GM18909 (cell line): ENCODE results near the gene MAGI2.
A peak's percentile ranks its signal among the peaks of the same experiment; 100 is the strongest.

Experiments
- ATAC-seq: cut with Tn5 transposase; IDR thresholded peaks from one replicate; pipeline ENCODE4 v1.9.1; 2021; ENCODE audit warnings: mild to moderate bottlenecking; ENCODE audit not compliant: unreplicated experiment, poor library complexity

The MAGI2 gene

DNA sequence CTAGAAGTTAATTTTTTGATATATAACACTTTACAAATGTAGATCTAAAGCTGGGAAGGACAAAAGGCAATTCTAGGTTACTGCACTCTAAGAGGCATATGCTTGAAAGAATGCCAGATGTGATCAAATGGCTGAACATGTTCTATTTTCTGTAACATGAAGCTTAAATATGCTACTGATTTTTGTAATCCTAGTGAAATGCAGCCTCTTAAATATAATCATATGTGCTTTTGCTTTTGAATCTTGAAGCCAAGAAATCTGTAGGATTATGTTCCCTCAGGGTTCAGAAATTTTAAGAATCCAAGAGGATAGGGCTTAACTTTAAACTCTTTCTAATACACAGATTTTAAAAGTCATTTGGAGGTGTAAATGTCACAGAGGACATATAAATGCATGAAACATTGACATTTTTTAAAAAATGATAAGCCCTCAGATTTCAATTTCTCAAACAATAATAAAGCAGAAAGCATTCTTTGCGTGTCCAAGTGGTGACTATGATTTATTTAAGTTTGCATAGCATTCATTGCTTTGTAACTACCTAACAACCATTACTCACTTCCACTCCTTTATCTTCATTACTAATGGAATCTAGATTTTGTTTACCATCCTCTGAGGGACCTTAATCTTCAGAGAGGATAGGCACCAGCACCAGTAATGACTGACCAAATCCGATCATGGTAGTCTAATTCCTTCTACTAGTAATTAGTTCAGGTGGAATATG, 170.4 kb downstream of the MAGI2 start:
- ATAC-seq: no peak

- ATAC-seq: no peak
Measured at GRCh38 chr7:79282070-79282694, 171.3 kb downstream of the MAGI2 start.

DNA sequence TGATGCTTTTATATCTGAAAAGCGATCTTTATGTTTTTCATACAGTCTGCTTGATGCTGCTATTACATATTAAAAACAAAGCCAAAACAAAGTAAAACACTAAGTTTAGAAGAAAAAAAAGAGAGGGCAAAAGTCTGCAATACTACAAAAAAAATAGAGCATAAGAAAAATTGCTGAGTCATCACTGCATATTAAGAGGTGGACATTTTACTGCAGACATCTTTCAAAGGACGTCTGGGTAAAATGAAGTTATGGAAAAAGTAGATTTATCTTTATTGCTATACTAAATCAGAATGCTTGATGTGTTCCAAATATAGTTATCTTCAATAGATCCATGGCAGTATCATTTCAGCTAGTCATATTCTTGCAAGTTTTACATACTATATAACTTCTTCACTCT, 172.0 kb downstream of the MAGI2 start:
- ATAC-seq: no peak

- ATAC-seq: no peak
Measured at GRCh38 chr7:79272938-79273337, 180.5 kb downstream of the MAGI2 start.

GRCh38 chr7:79272066-79272669, 181.3 kb downstream of the MAGI2 start:
- ATAC-seq: peak; percentile 79

DNA sequence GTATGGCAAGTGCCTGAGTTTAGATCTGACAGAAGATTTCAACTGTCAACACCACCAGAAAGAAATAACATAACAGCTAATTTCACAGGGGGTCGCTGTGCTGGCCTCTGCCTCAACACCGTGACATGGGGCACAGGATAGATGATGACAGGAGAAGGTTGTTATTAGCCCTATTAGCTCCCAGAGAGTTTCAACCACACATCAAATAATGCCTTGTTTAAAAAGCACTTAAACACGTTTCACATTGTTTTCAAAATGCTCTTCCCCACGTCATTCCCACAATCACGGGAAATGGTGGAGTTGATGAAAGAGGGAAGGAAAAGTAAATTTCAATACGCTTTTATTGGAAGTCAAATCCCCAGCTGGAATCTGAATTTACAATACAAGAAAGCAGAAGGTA, 184.7 kb downstream of the MAGI2 start:
- no peak for ATAC-seq

GRCh38 chr7:79258826-79259225, 194.6 kb downstream of the MAGI2 start:
- no peak for ATAC-seq

DNA sequence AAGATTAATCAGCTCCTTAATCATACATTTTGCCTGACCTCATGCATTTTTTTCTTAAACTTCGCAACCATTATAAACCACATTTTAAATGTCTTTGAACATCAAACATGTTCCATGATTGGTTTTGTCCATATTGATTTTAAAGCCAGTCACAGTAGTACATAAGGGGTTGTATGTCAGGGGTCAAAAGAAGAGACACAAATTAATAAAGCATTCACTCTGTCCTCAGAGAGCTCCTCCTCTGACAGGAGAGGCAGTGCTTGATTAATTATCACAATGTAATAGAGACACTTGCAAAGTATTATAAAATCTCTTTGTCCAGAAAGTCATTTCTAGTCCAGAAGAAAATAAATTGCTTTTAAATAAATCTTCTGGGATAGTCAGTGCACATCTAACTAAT, 195.5 kb downstream of the MAGI2 start:
- no peak for ATAC-seq

- no peak for ATAC-seq
Measured at GRCh38 chr7:79245623-79246249, 207.7 kb downstream of the MAGI2 start.

- no peak for ATAC-seq
Measured at GRCh38 chr7:79244482-79244881, 209.0 kb downstream of the MAGI2 start.

GRCh38 chr7:79241288-79242060, 212.0 kb downstream of the MAGI2 start:
- ATAC-seq: no peak

DNA sequence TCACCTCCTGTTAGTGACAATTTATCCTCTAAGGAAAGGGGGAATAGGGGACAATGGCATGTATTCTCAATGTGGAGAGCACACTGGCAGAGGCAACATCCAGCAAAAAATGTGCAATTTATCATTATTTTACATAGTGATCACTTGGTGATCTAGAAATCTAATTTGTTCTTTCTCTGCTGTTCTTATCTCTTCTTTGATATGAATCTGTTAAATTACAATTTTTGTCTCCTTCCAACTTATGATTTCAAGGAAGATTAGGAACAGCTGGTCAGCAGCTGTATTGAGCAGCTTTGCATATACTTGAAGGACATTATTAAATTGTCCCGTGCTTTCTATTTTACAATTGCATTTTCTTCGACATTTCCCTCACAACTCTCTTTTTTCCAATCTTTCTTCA, 213.1 kb downstream of the MAGI2 start:
- ATAC-seq: no peak

DNA sequence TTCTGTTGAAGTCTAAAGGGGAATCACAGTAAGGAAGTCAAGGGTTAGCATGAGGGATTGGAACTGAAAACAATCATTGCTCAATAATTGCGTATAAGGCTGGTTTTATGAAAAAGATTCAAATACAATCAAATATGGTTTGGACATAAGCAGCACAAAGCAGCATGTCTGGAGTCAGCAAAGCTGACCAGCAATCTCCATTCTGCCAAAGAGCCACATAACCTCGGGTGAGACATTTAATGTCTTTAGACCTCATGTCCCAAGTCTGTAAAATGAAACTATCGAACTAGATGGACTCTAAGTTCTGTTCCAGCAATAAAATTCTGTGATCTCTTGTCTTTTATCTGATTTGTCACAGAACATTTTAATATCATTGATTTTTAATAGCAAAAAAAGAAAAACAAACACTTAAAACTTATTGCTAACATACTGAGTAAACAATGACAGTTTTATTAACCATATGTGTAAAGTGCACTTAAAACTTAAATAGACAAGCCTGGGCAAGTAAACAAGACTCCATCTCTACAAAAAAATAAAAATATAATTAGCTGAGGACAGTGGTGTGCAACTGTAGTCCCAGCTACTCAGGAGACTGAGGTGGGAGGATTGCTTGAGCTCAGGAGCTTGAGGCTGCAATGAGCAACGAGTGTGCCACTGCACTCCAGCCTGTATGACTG, 217.0 kb downstream of the MAGI2 start:
- ATAC-seq: no peak

- ATAC-seq: no peak
Measured at GRCh38 chr7:79227044-79227443, 226.4 kb downstream of the MAGI2 start.

GRCh38 chr7:79221211-79221610, 232.3 kb downstream of the MAGI2 start:
- no peak for ATAC-seq

GRCh38 chr7:79217976-79218626, 235.4 kb downstream of the MAGI2 start:
- no peak for ATAC-seq

GRCh38 chr7:79217468-79217867, 236.0 kb downstream of the MAGI2 start:
- ATAC-seq: no peak

DNA sequence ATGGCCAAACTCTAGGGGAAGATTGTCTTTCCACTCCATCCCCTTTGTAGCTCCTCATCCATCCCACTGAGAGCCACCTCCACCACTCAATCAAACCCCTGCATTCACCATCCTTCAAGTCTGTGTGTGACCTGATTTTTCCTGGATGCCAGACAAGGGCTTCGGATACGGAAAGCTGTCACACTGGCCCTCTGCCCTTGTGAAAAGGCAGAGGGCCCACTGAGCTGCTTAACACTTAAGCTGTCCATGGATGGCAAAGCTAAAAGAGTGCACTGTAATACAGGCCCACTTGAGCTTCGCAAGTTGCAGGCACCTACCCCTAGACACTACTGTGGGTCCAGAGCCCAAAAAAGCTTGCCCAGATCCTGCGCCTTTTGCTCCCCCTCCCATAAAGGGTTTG, 237.2 kb downstream of the MAGI2 start:
- ATAC-seq: no peak

DNA sequence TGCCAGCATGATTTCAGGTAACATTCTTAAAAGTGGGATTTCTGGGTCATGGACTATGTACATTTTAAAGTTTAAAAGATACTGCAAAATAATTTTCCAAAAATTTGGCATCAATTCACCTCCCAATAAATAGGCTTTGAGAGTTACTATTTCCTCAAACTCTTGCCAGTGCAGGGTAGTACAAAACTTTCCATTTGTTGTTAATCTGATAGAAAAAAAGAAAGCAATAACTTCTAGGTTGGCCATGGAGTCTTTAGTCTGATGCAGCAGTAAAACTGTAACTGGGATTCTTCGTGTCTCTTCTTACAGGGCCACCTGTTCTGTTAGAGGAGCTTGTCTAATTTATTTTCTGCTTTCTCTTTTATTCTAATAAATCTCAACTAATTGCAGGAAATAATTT, 241.1 kb downstream of the MAGI2 start:
- no peak for ATAC-seq

DNA sequence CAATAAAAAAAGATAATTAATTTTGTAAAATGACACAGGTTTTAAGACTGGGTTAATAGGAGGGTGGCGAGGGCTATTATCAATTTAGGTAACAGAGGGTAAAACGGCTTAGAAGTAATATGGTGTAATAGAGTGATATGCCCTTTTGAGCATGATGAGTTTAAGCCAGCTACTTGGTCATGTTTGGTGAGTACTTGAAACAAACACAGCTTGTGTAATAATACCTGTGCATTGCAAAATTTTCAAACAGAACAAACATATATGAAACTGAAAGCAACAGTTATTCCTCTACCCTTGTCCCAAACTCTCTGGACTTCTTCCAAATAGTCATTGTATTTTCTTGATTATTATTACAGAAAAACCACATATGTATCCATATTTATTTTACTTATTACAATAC, 241.7 kb downstream of the MAGI2 start:
- no peak for ATAC-seq
